Large intestine (tissue), 3 donors: ENCODE data around the gene HELZ2. TPM values are rescaled to one million over a fixed set of nuclear protein-coding genes. Genes with fewer than 3 reads are reported as not detected.

Experiments
- DNase-seq, 2 donors: peaks; one replicate each; pipeline versions ENCODE4 v3.0.0 to v3.0.0-alpha.2; 2013
- H3K27ac ChIP-seq: one replicate; pipeline ENCODE4 v1.5.1; 2013; ENCODE audit warnings: low read length
- H3K27me3 ChIP-seq: 2 replicates; pipeline ENCODE4 v1.6.1; 2013; ENCODE audit warnings: low read length; ENCODE audit not compliant: control insufficient read depth, insufficient read depth
- H3K36me3 ChIP-seq: 2 replicates; pipeline ENCODE4 v1.6.1; 2013; ENCODE audit warnings: low read length; ENCODE audit not compliant: control insufficient read depth, insufficient read depth
- H3K4me1 ChIP-seq: one replicate; pipeline ENCODE4 v1.6.1; 2013; ENCODE audit warnings: low read length; ENCODE audit not compliant: control insufficient read depth, insufficient read depth
- H3K4me3 ChIP-seq: one replicate; pipeline ENCODE4 v1.5.1; 2013; ENCODE audit warnings: low read length
- H3K9me3 ChIP-seq: one replicate; pipeline ENCODE4 v1.6.1; 2013; ENCODE audit warnings: mild to moderate bottlenecking, low read depth, low read length, moderate library complexity; ENCODE audit not compliant: control insufficient read depth
- WGBS: methylation state at CpG from one replicate; pipeline ENCODE4 v1.1.5; 2013; ENCODE audit warnings: low lambda C conversion rate; ENCODE audit not compliant: insufficient coverage; 5-methylcytosine and 5-hydroxymethylcytosine counted together
- polyA plus RNA-seq: library from polyadenylated mRNA; unstranded; fragments of 120-200 nt; gene quantifications from one replicate; pipeline ENCODE4 v1.2.1, GENCODE V29; 2013

Gene HELZ2
- polyA plus RNA-seq, 1 donor, result 13.0 TPM

- H3K4me1 ChIP-seq, result no peaks in the 10 kb centered on the region
- H3K27me3 ChIP-seq, result no peaks in the 10 kb centered on the region
- no peak overlapping the region for H3K27ac ChIP-seq
- H3K9me3 ChIP-seq, result no peaks in the 10 kb centered on the region
- H3K4me3 ChIP-seq, result no peak overlapping the region
- DNase-seq, result no peak
- no CpG with 5 or more reads among the region's 11 CpGs for WGBS
- peaks cover 48% of the 10 kb centered on the region for H3K36me3 ChIP-seq
Measured at GRCh38 chr20:63588641-63589041, 14.6 kb upstream of the HELZ2 start.

DNA sequence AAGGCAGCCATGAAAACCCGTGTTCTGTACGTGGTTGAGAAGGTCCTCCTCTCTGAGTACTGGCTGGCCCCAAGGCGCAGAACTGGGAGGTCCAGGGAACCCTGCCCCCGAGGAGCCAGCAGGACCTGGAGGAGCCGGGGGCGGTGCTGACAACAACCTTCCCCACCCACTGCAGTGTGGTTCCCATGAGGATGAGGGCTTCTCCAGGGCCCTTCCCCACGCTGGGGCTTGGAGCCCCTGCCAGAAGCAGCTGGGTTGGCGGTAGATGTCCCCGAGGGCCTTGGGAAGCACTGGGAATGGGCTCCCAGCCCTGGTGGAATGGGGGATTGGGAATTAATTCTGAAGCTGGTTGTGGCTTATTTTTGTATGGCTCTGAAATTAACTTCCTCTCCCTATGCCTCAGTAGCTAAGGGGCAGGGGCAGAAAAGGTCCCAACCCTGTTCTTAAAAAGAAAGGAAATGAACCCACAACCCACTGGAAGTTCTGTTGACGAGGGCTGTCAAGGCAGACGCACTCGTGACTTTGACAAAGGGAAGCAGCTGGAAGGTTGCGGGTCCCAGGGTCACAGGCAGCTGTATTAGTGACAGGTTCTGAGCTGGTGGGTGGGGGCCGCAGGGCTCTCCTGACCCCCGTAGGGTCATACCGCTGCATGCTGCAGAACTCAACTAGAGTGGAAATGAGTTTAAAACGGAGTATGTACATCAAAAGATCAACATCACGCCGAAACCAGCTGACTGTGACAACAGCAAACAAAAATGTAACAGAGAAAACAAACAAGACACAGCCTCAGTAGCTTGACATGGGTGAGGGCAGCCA lies 13.9 kb upstream of the HELZ2 start:
- Histone ChIP-seq H3K9me3 (no peaks in the 10 kb centered on the region), H3K4me3 (no peak overlapping the region), H3K27ac (no peak overlapping the region), H3K4me1 (no peaks in the 10 kb centered on the region), H3K27me3 (no peaks in the 10 kb centered on the region), H3K36me3 (peaks cover 43% of the 10 kb centered on the region)
- no peak for DNase-seq
- no CpG with 5 or more reads among the region's 19 CpGs for WGBS

DNA sequence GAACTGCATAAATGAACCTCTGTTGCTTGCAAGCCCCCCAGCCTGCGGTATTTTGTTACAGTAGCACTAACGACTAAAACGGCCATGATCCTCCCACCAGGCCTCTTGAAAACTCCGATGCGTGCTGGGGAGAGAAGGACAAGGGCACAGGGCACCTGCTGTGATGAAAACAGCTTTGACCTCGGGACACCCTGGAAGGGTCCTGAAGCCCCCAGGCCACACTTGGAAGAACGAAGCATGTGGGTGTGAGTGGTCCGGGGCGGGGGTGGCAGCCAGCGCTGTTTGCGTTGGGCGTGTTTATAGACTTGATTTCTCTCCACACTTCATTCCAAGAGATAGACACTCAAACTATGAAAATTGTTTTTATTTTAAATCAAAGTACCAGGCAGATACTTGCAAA lies 13.2 kb upstream of the HELZ2 start:
- H3K27me3 ChIP-seq, result no peaks in the 10 kb centered on the region
- H3K4me1 ChIP-seq, result no peaks in the 10 kb centered on the region
- peaks cover 36% of the 10 kb centered on the region for H3K36me3 ChIP-seq
- no CpG with 5 or more reads among the region's 12 CpGs for WGBS
- no peaks in the 10 kb centered on the region for H3K9me3 ChIP-seq
- no peak overlapping the region for H3K27ac ChIP-seq
- no peak overlapping the region for H3K4me3 ChIP-seq
- no peak for DNase-seq

GRCh38 chr20:63586797-63587196 lies 12.8 kb upstream of the HELZ2 start:
- DNase-seq, result no peak
- H3K4me1 ChIP-seq, result no peaks in the 10 kb centered on the region
- no peak overlapping the region for H3K4me3 ChIP-seq
- no peaks in the 10 kb centered on the region for H3K9me3 ChIP-seq
- peaks cover 33% of the 10 kb centered on the region for H3K36me3 ChIP-seq
- no CpG with 5 or more reads among the region's 17 CpGs for WGBS
- H3K27ac ChIP-seq, result no peak overlapping the region
- no peaks in the 10 kb centered on the region for H3K27me3 ChIP-seq

DNA sequence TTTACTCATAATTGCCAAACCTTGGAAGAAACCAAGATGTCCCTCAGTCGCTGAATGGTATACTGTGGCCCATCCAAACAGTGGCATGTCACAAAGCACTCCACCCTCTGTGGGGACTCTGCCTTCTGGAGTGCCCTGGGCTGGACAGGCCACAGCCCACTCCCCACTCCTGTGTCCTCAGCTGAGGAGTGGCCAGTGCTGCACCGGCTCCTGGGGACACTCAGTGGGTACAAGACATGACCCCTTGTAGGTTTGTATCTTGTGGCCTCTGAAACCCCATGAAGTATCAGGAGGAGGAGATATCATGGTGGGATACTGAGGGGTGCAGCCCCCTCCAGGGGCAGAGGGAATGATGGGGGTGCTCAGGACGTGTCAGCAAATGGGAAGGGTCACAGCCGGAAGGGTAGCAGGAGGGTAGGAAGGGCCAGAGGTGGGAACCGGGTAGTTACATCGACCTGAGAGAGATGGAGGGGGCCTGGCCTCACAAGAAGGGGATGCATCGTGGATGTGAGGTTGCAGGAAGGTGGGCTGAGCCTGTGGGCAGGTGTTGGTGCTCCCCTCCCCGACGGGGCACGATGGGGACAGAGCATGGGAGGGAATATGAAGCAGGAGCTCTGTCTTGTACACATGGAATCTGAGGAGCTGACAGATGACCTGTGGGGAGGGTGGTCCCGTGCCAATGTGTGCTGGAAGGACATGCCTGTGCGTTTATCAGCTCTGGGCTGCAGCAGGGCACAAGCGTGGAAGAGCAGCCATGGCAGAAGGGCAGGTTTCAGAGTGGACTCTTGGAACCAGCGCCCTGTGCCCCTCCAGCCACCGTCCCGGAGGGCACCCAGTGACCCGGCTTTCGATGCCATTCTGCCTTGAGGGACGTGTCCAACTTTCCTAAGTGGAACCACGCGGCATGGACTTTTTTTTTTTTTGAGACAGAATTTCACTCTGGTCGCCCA lies 11.9 kb upstream of the HELZ2 start:
- no CpG with 5 or more reads among the region's 22 CpGs for WGBS
- H3K27me3 ChIP-seq, result peaks cover 5% of the 10 kb centered on the region
- H3K4me1 ChIP-seq, result no peaks in the 10 kb centered on the region
- H3K27ac ChIP-seq, result no peak overlapping the region
- H3K9me3 ChIP-seq, result no peaks in the 10 kb centered on the region
- peaks cover 33% of the 10 kb centered on the region for H3K36me3 ChIP-seq
- DNase-seq, result no peak
- H3K4me3 ChIP-seq, result no peak overlapping the region

DNA sequence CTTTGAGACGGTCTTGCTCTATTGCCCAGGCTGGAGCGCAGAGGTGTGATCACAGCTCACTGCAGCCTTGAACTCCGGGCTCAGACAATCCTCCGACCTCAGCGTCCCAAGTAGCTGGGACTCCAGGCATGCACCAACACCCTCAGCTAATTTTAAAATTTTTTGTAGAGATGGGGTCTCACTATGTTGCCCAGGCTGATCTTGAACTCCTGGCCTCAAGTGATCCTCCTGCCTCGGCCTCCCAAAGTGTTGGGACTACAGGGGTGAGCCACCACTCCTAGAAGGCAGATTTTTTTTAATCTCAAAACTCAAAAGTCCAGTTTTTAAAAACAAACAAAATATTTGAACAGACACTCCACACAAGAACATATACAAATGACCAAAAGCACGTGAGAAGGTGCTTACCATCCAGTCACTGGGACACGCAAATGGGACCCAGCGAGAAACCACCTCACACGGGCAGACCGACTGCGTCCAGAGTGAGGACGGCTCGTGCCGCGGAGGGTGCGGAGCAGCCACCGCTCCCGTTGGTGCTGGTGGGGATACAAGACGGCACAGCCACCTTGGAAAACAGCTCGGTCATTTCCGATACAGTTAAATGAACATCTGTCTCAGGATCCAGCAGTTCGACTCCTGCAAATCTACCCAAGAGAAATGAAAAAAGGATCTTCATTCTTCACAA lies 8.5 kb upstream of the HELZ2 start:
- no peak for DNase-seq
- Histone ChIP-seq H3K4me1 (no peaks in the 10 kb centered on the region), H3K27ac (no peak overlapping the region), H3K27me3 (peaks cover 18% of the 10 kb centered on the region), H3K4me3 (no peak overlapping the region), H3K36me3 (peaks cover 4% of the 10 kb centered on the region), H3K9me3 (no peaks in the 10 kb centered on the region)
- no CpG with 5 or more reads among the region's 23 CpGs for WGBS

DNA sequence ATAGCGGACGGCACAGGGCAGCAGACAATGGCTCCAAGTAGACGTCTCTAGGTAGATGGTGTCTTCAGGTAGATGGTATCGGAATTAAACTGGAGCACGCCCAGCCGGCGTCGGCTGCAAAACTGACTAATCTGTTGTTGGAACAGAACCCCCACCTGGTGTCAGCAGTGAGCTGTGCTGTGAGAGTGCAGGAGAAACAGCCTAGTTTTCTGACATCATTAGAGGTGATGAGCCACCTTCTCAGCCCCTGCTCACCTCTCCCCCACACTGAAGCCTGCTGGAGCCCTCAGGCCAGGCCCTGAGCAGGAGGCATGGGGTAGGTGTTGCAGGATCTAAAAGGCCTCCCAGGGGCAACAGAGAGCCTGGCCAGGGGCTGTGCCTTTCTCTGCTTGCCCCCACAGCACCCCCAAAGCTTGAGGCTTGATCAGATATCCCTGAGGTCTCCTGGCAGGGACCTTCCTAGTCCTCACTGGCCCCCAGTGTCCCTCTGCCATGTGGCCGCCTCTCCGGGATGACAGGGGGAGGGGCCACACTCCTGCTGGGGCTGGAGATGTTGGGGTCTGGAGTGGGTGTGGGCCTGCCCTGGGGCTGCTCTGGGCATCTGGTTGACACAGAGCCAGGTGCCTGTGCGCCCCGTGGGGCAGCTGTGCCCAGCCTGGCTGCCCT lies 6.9 kb upstream of the HELZ2 start:
- no CpG with 5 or more reads among the region's 12 CpGs for WGBS

GRCh38 chr20:63579017-63579694 lies 5.1 kb upstream of the HELZ2 start:
- Histone ChIP-seq H3K9me3 (no peaks in the 10 kb centered on the region), H3K27me3 (peaks cover 21% of the 10 kb centered on the region), H3K4me3 (no peak overlapping the region), H3K27ac (no peak overlapping the region), H3K36me3 (no peaks in the 10 kb centered on the region), H3K4me1 (peaks cover 2% of the 10 kb centered on the region)
- no CpG with 5 or more reads among the region's 19 CpGs for WGBS
- no peak for DNase-seq

More for the DNA sequence above, 6.9 kb upstream of the HELZ2 start:
- no peaks in the 10 kb centered on the region for H3K4me1 ChIP-seq
- H3K4me3 ChIP-seq, result no peak overlapping the region
- no peak overlapping the region for H3K27ac ChIP-seq
- DNase-seq, result peak in 1 of 2 donors; percentile 23
- no peaks in the 10 kb centered on the region for H3K36me3 ChIP-seq
- H3K27me3 ChIP-seq, result peaks cover 18% of the 10 kb centered on the region
- H3K9me3 ChIP-seq, result no peaks in the 10 kb centered on the region

DNA sequence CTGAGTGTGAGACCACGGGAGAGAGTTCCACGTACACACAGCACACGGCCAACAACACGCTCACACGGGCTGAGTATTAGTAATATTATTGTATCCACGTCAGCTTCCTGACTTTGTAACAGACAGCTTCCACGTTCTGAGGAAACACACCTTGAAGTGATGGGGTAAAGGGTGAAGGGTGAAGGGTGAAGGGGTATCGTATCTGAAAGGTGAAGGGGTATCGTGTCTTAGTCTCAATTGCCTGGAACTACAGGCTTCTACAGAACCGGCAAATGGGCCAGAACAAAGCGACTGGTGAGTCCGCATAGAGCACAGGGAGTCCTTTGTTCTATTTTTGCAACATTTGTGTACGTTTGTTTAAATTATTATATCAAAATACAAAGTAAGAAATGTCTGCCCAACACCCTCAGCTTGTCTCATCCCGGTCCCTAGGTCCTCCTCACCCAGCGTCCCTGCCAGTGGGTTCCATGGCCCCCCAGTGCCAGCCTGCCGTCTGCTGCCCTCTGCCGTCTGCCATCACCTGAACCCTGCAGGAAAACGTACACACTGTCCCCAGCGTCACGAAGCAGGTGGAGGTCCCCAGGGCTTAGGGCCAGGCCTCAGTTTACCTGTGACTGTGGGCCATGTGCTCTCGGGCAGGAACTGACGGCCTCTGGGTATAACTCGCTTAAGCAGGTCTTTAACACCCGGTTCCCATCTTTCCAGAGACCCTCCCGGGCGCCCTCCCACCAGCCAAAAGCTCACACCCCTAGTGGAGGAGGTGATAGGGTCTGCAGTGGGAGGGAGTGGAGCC lies 4.4 kb upstream of the HELZ2 start:
- no peak for DNase-seq
- Histone ChIP-seq H3K4me3 (no peak overlapping the region), H3K36me3 (no peaks in the 10 kb centered on the region), H3K9me3 (no peaks in the 10 kb centered on the region), H3K27me3 (peaks cover 21% of the 10 kb centered on the region), H3K27ac (no peak overlapping the region), H3K4me1 (peaks cover 4% of the 10 kb centered on the region)
- WGBS, result 60% methylated on average over 1 of the region's 26 CpGs
